Measurements from ENCODE around the gene RIC8A. TPM values are rescaled to one million over a fixed set of nuclear protein-coding genes. Genes with fewer than 3 reads are reported as not detected.
"Not testable (repeated sequence)": the region's sequence is repeated elsewhere in the genome, so short reads cannot be mapped to it uniquely, and the experiment has no call there.

The RIC8A gene
- total RNA-seq, result 10 to 100 TPM; 54.1 to 67.4 TPM
- long read RNA-seq, transcript RIC8A-203 (10 exons, 3,703 nt), result major isoform, 111 of 139 reads
- long read RNA-seq, partial matches to known transcripts, result 4 of 139 reads
- long read RNA-seq, other reads (novel, unspliced or antisense), result 19 of 139 reads

DNA sequence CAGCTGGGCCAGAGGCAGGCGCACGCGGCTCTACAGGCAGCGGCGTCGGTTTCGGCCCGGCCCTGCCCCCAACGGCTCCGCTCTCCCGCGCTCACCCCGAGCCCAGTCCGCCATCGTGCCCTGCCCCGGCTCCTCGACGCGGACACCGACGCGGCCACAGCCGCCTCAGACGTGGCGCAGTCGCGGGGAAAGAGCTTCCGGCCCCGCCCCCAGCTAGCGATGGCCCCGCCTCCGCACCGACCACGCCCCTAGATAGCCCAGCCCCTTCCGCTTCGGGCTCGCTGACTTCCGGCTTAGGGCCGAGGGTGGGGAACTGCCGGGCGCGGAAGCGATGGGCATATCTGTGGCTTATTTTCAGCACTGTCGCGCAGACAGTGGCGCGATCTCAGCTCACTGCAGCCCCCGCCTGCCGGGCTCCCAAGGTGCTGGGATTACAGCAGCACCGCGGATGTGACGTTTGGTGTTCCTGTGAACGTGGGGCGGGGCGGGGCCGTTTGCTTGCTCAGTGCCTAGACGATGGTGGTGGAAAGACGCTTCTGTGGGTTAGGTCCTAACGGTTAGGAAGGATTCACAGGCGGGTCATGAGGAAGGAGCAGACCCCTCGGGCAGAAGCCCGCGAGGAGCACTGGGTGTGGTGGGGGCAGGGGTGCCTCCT lies at the start of gene RIC8A, which contains the start of gene BET1L:
TSS of gene RIC8A (plus strand) at position 501 of the 655 bp plus-strand sequence. CDS start 1,147 bp downstream, outside the sequence.
TSS of gene BET1L (minus strand) at position 192 of the 655 bp plus-strand sequence. CDS start at position 114, 78 bp downstream.
- intact Hi-C loops (cut with DNase I), result loop anchor here in 1 of 2 donors (5.0 kb wide), 1 partner anchor 100 kb away; the partner anchor contains the start of gene IFITM2

DNA sequence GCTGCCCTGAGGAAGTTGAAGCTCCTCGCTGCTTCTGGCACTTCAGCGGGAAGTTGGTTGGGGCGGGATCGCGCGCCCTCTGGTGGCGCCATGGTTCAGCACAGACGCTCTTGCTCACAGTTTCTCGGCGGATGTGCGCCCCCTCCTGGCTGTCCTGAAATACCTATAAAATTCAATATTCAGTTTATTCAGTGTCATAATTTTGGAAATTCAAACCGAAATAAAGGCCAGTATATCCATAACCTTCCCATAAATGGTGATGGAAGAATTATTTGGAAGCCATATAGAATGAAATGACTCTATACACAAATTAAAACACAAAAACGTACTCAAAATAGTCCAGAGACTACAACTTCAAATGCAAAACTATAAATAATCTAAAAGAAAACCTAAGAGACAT lies 27.3 kb upstream of the RIC8A start:
- intact Hi-C loops (cut with DNase I); ATAC-seq; DNase-seq: not testable (repeated sequence)

More for the DNA sequence above, at the start of gene RIC8A, which contains the start of gene BET1L:
- peak; percentile 91 to 92 for ATAC-seq
- peak; percentile 97 for DNase-seq

DNA sequence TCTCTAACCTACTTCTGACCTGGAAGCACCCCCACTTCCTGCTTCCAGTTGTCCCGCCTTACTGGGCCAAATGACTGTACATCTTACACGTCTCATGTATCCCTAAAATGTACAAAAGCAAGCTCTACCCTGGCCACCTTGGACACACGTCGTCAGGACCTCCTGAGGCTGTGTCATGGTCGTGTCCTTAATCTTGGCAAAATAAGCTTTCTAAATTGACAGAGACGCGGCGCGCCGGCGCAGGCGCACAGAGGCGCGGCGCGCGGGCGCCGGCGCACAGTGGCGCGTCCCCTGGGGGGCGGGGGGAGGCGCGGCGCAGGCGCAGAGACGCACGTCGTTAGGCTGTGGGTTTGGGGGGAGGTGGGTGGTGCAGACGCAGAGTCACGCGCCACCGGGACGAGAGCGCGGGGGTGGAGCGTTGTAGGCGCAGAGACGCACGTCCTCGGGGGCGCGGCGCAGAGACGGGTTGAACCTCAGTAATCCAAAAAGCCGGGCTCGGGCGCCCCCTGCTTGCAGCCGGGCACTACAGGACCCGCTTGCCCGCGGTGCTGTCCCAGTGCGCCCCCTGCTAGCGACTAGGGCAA lies 18.2 kb upstream of the RIC8A start:
- DNase-seq; intact Hi-C loops (cut with DNase I): not testable (repeated sequence)
- ATAC-seq, result peak; percentile 42 to 75

DNA sequence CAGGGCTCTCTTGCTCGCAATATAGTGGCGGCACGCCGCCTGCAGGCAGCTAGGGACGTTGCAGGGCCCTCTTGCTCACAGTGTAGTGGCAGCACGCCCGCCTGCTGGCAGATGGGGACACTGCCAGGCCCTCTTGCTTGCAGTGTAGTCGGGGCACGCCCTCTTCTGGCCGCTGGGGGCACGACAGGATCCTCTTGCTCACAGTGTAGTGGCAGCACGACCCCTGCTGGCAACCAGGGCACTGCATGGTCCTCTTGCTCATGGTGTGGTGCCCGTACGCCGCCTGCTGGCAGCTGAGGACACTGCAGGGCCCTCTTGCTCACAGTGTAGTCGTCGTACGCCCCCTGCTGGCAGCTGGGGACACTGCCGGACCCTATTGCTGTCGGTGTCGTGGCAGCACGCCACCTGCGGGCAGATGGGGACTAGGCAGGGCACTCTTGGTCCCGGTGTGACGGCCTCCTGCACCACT lies 17.6 kb upstream of the RIC8A start:
- DNase-seq (peak; percentile 40), ATAC-seq (peak; percentile 68 to 75)
- intact Hi-C loops (cut with DNase I), result not testable (repeated sequence)

DNA sequence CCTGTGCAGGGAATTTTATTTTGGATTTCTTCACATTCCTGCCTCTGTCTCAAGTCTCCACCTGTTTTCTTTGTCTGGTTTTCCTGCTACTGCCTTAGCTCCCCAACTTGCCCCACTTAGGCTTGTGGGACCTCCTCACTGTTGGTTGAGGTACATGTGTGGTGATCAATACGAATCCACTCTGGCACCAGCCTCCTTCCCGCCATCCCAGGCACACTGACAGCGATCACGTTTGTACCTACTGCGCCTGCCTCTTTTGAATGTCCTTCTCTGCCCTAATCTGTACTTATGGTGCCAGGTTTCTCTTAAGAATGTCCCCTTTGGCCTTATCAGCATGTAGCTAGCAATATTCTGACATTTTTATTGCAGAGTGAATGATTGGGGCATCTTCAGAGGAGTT lies 17.0 kb upstream of the RIC8A start:
- intact Hi-C loops (cut with DNase I); ATAC-seq; DNase-seq: not testable (repeated sequence)

DNA sequence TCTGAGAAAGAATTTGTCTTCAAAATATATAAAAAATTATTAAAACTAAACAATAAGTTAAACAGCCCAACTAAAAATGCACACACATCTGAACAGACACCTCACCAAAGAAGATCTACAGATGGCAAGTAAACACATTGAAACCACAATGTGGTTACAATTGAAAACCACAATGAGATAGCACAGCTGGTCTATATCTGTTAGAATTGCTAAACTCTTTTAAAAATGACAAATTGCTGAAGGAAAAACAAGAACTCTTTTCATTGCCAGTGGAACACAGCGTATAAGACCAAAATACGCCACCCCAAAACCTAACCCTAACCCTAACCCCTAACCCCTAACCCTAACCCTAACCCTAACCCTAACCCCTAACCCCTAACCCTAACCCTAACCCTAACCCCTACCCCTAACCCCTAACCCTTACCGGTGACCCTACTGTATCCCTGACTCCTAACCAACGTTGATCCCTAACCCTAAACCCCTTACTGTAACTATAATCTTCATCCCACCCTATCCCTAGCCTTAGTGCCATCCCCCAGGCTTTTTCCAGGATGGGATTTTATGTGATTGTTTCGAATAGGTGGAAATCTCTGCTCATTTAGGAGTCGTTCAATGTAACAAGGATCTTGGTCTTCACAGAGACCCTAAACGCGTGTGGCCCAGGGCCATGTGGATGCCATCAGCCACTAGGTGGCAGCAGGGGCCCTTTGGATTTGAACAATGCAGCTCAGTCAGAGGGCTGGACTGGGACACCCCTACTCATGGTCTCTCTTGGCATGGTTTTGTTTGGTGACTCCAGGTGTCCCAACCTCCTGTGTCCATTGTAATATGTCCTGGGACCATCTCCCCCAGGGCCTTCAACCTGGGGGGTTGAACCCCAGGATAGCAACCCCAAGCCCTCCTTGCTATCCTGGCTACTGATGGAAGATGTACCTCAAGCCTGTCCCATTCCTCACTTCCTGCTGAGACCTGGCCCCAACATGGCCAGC lies 15.7 kb upstream of the RIC8A start:
- peak; percentile 58 to 74 for ATAC-seq
- intact Hi-C loops (cut with DNase I), result not testable (repeated sequence)

DNA sequence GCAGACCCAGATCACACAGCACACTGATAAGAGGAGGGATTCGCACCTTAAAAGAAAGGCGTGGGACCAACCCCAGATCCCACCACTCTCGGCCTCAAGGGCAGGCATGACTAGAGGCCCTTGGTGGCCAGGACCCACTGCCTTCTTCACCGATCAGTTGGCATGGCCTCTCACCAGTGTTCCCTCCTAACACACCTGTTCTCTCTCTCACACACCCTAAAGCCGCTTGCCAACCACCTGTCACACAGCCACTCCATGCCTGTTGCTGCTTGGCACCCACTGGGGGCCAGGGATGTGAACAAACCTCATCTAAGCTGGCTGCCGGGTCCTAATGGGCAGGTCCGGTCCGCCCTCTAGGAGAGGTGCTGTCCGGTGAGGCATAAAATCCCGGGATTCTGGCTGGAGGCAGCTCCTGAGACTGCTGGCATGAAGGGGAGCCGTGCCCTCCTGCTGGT lies 14.8 kb upstream of the RIC8A start, which contains the start of gene SCGB1C1:
TSS of gene SCGB1C1 (plus strand) at position 405 of the 455 bp plus-strand sequence. CDS start at position 427, 22 bp downstream.
- intact Hi-C loops (cut with DNase I); ATAC-seq; DNase-seq: not testable (repeated sequence)

More for the DNA sequence above, 15.7 kb upstream of the RIC8A start:
- peak; percentile 40 for DNase-seq

DNA sequence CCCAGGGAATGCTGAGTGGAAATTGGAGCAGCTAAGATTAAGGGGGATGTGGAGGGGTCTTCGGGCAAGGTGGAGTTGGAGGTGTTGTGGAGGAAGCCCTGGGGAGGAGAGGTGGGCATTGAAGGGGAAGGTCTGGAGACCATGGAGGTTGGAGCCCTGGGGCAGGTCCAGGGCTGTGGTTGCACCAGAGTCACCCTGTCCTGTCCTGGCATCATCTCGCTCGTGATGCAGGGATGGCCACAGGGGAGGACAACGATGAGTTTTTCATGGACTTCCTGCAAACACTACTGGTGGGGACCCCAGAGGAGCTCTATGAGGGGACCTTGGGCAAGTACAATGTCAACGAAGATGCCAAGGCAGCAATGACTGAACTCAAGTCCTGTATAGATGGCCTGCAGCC lies 14.0 kb upstream of the RIC8A start:
- ATAC-seq; intact Hi-C loops (cut with DNase I); DNase-seq: not testable (repeated sequence)

DNA sequence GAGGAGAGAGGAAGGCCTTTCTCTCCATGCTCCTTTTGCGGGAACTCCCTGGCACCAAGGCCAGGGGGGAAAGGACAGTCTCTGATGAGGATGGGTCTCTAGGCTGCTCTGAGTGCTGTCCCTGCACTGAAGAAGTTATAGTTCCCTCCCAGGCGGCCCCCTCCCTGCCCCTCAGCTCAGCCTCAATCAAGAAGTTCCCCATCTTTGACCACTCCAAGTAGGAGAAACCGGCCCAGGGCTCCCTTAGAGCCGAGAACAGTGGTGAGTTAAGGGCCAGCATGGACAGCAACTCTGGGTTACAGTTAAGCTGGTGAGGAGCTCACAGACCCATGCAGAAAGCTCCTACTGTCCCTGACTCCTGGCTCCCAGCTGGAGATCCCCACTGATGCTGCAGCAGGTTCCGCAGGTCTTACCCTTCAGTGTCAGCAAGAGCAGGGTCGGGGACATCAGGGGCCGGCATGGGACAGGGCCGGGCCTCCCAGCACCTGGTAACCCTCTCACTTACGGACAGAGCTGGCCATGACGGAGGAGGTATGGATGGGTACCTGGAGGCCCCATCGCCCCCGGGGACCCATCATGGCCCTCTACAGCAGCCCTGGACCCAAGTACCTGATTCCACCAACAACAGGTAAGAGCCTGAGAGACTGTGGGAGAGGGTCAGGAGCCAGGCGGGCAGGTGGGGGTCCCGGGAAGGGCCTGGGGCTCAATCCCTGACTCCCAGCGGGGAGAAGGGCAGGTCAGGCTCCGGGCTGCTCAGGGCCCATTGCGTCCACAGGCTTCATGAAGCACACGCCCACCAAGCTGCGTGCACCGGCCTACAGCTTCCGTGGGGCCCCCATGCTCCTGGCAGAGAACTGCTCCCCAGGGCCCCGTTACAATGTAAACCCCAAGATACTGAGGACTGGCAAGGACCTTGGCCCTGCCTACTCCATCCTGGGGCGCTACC lies 10.4 kb upstream of the RIC8A start:
- no peak for ATAC-seq
- intact Hi-C loops (cut with DNase I), result no loop called here
- peak; percentile 20 for DNase-seq

DNA sequence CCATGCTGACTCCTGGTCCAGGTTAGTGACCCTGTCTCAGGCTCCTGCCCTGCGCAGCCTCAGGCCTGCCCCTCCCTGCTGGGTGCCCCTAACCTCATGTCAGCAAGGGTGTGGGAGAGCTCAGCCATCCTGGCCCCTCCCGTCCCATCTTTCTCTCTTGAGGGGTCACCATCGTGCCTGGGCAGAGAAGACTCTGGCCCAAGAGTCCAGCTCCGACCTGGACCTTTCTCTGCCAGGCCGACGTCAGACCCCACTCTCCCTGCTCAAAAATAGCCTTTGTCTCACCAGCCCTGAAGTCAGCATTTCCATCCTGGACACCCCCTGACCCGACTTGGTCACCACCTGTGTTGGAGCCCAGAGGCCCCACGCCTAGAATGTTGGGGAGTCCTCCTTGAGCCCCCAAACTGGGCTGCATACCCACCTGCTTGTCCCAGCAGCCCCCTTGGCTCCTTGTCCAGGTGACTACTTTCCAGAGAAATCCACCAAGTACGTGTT lies 9.7 kb upstream of the RIC8A start:
- intact Hi-C loops (cut with DNase I), result no loop called here
- ATAC-seq (no peak), DNase-seq (peak; percentile 17)

DNA sequence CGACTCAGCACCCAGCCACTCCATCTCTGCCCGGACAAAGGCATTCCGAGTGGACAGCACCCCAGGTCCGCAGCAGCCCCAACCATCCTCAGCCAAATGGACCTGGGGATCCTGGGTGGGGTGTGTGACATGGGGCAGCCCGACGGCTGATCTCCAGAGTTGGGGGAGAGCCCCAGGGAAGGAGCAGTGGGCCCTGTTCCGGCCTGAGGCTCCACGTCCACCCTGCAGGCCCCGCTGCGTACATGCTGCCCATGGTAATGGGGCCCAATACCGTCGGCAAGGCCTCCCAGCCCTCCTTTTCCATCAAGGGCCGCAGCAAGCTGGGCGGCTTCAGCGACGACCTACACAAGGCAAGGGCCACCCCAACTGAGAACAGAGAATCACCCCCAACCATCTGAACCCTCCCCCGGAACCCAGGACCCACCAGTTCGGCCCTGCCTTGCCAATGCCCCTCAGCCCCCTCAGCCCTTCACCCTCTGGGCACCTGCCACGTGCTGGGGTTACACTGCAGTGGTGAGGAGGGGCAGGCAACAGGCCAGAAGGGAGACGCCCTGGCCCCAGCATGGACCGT lies 9.2 kb upstream of the RIC8A start:
- peak; percentile 17 for DNase-seq
- intact Hi-C loops (cut with DNase I), result no loop called here
- ATAC-seq, result no peak

DNA sequence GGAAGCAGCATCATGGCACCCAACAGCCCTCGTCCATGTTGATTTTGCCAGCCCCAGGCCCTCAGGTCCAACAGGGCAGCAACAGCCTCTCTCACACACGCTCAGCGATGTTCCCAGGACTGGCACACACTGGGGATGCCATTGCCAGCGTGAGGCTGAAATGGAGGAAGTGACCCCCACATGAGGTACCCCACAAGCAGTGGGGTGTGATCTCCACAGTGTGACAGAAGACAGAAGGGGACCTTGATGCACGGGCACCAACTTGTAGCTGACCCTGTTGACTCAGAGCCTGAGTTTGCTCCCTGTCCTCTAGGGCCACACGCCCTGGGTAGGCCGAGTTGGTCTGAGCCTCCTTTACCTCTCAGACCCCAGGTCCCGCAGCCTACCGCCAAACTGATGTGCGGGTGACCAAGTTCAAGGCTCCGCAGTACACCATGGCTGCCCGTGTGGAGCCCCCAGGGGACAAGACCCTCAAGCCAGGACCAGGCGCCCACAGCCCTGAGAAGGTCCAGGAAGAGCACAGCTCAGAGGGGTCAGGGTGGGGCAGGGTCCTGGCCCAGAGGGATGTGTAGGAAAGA lies 8.4 kb upstream of the RIC8A start:
- intact Hi-C loops (cut with DNase I), result no loop called here
- peak; percentile 25 for DNase-seq
- no peak for ATAC-seq

DNA sequence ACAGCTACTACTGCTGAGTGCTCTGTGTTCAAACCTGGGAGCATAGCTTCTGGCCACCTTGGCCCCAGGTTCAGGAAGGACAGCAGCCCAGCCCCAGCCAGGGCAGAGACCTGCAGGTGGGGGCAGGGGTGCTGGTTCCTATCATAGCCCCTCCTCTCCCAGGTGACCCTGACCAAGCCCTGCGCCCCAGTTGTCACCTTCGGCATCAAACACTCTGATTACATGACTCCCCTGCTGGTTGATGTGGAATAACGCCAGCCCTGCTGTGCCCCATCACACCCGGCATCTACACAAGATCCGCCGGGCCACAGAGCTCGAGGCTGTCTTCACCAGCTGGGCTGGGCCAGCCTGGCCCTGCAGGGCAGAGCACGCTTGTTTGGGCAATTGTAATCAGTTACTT lies 7.7 kb upstream of the RIC8A start:
- ATAC-seq (no peak), DNase-seq (peak; percentile 16)
- intact Hi-C loops (cut with DNase I), result no loop called here

DNA sequence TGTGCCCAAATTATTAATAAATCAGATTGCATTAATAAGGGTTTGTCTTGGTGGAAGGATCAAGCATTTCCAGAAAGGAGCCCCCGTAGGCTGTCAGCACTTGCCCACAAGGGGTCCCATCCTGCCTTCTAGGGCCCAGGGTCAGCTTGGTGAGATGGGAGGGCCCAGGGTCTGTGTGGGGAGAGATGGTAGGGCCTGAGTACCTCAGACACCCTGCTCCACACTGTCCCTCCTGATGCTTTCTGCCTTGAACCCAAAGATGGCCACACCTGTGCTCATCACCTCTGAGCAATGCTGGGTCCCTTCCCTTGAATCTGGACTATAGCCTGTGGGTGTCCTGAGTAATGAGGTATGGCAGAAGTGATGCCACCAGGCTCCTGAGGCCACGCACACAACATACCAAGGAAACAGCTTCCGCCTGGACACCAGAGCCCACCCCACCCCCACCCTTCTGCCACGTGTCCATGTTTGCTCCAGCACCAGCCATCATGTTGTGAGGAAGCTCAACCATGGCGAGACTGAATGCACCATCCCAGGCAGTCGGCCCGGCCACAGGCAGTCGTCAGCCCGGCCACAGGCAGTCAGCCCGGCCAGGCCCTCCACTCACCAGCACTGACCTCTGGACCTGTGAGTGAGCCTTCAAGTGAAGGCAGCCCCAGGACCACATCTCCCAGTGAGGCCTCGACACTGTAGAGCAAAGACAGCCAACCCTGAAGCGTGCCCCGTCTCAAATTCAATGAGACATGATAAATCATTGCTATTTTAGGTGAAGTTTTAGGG lies 7.1 kb upstream of the RIC8A start:
- intact Hi-C loops (cut with DNase I), result no loop called here
- DNase-seq (peak; percentile 20), ATAC-seq (no peak)

DNA sequence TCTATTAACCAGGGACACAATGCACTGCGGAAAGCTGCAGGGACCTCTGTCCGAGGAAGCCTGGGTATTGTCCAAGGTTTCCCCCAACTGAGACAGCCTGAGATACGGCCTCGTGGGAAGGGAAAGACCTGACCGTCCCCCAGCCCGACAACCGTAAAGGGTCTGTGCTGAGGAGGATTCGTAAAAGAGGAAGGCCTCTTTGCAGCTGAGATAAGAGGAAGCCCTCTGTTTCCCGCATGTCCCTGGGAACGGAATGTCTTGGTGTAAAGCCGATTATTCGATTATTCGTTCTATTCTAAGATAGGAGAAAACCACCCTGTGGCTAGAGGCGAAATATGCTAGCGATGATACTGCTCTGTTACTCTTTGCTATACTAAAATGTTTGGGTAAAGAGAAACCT lies 5.5 kb upstream of the RIC8A start:
- DNase-seq (no peak), ATAC-seq (no peak)
- intact Hi-C loops (cut with DNase I), result no loop called here

DNA sequence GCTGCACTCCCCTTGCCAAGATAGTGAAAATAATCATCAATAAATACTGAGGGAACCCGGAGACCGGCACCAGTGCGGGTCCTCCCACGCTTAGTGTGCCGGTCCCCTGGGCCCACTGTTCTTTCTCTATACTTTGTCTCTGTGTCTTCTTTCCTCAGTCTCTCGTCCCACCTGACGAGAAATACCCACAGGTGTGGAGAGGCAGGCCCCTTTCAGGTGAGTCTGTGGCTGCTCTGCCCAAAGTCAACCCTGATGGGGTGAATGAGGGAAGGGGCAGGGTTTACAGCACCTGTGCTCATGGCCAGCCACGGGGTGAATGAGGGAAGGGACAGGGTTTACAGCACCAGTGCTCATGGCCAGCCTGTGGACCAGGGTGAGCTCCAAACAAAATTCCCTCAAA lies 5.0 kb upstream of the RIC8A start:
- intact Hi-C loops (cut with DNase I), result no loop called here
- peak; percentile 15 for DNase-seq
- no peak for ATAC-seq
